ENCODE results near the gene CHTF18.

Gene CHTF18

GRCh38 chr16:789191-789850 lies 901 bp downstream of the CHTF18 start:
- no peak for FAIRE-seq
- no peak for DNase-seq (ENCODE audit: extremely low spot score, insufficient read length, low read depth)

- no peak for DNase-seq (ENCODE audit: extremely low spot score, insufficient read length, low read depth)
- no peak for FAIRE-seq
Observed at GRCh38 chr16:790086-790485, 1.7 kb downstream of the CHTF18 start.

DNA sequence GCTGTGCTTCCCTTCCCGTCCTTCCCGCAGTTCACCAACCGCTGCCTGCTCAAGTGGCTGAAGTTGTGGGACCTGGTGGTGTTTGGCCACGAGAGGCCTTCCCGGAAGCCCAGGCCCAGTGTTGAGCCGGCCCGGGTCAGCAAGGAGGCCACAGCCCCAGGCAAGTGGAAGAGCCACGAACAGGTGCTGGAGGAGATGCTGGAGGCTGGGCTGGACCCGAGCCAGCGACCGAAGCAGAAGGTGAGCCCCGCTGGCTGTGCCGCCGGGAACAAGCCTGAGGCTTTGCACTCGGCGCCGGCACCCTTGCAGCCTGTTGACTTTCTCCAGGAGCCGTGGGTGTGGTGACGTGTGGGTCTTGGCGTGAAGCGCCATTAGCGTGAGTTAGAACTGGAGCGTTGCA lies 2.7 kb downstream of the CHTF18 start:
- no peak for FAIRE-seq
- no peak for DNase-seq (ENCODE audit: extremely low spot score, insufficient read length, low read depth)

DNA sequence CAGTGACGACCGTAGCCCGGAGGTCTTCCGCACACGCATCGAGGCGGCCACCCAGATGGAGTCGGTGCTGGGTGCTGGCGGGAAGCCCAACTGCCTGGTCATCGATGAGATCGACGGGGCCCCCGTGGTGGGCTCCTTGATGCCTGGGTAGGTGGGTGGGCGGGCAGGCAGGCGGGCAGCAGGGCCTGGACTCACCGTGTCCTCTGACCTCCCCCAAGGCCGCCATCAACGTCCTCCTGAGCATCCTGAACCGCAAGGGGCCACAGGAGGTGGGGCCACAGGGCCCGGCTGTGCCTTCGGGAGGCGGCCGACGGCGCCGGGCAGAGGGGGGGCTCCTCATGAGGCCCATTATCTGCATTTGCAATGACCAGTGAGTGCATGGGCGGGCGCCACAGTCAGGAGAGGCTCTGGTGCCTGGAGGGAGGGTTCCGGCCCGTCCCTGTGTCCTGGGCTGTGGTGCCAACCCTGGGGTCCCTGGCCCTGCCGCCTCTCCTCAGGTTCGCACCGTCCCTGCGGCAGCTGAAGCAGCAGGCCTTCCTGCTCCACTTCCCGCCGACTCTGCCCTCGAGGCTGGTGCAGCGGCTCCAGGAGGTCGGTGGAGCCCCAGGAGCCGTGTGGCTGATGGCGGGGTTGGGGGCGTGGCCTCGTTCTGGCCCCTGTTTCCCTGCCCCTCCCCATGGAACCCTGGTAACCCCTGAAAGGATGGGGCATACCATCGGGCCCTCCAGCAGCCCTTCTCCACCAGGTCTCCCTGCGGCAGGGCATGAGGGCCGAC lies 4.0 kb downstream of the CHTF18 start:
- DNase-seq (ENCODE audit: extremely low spot score, insufficient read length, low read depth) (no peak), FAIRE-seq (no peak)

DNA sequence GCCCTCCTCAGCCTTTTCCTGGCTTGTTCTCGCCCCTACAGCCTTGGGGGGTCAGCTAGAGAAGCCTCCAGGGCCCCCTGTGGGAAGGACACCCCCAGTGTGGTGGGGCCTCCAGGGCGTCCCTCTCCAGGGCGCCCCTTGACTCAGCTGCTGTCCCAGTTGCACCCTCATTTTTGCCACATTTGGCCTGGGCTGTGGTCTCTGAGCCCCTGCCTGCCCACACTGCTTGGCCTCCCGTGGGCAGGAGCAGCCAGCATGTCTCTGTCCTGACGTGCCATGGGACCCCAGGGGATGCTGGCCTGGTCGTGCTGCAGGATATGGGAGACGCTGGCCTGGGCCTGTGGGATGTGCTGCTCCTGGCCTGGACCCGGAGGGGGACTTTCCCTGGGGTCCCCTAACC lies 5.0 kb downstream of the CHTF18 start:
- FAIRE-seq, result no peak

DNA sequence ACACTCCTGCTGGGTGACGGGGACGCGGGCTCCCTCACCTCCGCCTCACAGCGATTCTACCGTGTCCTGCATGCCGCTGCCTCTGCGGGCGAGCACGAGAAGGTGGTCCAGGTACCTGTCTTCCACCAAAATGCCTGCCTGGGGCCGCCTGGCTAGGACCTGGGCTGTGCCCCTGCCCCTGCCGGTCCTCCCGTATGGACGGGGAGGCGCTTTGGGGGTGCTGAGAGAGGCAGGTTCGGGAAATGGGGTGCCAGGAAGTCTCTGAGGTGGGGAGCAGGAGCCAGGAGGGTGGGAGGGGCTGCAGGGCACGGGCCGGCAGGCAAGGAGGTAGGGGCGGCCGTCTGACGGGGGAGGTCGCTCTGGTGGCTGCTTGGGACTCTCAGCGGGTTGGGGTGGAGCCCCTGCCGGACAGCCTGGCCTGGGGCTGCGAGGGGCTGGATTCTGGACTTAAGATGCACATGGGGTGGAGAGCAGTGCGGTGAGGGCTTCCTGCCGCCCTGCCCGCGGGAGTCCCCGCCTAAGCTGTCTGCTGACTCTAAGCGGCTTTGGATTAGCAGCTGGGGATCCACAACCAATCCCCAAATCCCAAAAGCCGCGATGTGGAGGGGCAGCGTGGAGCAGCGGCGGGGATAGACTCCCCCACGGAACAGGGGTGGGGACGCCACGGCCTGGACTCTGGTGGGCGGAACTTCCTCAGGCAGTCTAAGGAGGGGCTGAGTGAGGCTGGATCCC lies 5.8 kb downstream of the CHTF18 start:
- DNase-seq (ENCODE audit: extremely low spot score, insufficient read length, low read depth) (no peak), FAIRE-seq (no peak)

More for the DNA sequence above, 5.0 kb downstream of the CHTF18 start:
- no peak for DNase-seq (ENCODE audit: extremely low spot score, insufficient read length, low read depth)

- no peak for DNase-seq (ENCODE audit: extremely low spot score, insufficient read length, low read depth)
- no peak for FAIRE-seq
Observed at GRCh38 chr16:794853-795466, 6.5 kb downstream of the CHTF18 start.

- DNase-seq (ENCODE audit: extremely low spot score, insufficient read length, low read depth), result no peak
- no peak for FAIRE-seq
Observed at GRCh38 chr16:795580-796229, 7.3 kb downstream of the CHTF18 start.

- DNase-seq (ENCODE audit: extremely low spot score, insufficient read length, low read depth) (no peak), FAIRE-seq (no peak)
Observed at GRCh38 chr16:796296-797119, 8.1 kb downstream of the CHTF18 start.

GRCh38 chr16:797120-797420 lies 8.7 kb downstream of the CHTF18 start:
- no peak for FAIRE-seq
- no peak for DNase-seq (ENCODE audit: extremely low spot score, insufficient read length, low read depth)

DNA sequence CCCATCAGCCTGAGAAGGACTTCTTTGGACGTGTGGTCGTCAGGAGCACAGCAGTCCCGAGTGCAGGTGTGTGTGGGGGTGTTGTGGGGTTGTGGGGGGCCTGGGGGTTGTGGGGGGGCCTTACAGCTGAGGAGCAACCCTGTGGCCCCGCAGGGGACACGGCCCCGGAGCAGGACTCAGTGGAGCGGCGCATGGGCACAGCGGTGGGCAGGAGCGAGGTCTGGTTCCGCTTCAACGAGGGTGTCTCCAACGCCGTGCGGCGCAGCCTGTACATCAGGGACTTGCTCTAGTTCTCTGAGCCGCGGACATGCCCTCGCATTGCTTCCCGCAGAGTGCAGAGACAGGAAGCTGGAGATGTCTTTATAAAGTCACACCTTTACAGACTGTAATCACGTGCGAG lies 9.3 kb downstream of the CHTF18 start:
- no peak for FAIRE-seq

DNA sequence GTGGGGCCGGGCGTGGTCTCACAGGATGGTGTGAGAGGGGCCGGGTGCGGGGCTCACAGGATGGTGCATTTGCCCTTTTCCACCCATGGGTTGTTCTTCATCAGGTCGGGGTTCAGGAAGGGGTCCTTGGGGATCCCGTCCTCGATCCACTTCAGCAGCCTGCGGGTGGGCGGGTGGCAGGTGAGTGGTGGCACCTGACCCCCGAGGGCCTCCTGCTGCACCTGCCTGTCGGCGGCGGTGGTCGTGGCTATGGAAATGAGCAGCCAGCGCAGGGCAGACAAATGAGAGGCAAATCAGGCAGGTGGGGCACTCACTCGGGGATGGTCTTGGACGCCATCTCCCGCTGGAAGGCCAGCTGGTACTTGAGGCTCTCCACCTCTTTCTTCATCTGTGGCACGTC lies 10.2 kb downstream of the CHTF18 start:
- no peak for FAIRE-seq
- no peak for DNase-seq (ENCODE audit: extremely low spot score, insufficient read length, low read depth)

More for the DNA sequence above, 9.3 kb downstream of the CHTF18 start:
- no peak for DNase-seq (ENCODE audit: extremely low spot score, insufficient read length, low read depth)

- FAIRE-seq, result no peak
- DNase-seq (ENCODE audit: extremely low spot score, insufficient read length, low read depth), result no peak
Observed at GRCh38 chr16:799111-799947, 10.9 kb downstream of the CHTF18 start.

GRCh38 chr16:799948-800833 lies 11.8 kb downstream of the CHTF18 start, which contains the start of gene GNG13:
Gene GNG13 (minus strand): TSS chr16:800734. CDS start chr16:799077, 1,657 bp downstream.
- no peak for DNase-seq (ENCODE audit: extremely low spot score, insufficient read length, low read depth)
- no peak for FAIRE-seq

DNA sequence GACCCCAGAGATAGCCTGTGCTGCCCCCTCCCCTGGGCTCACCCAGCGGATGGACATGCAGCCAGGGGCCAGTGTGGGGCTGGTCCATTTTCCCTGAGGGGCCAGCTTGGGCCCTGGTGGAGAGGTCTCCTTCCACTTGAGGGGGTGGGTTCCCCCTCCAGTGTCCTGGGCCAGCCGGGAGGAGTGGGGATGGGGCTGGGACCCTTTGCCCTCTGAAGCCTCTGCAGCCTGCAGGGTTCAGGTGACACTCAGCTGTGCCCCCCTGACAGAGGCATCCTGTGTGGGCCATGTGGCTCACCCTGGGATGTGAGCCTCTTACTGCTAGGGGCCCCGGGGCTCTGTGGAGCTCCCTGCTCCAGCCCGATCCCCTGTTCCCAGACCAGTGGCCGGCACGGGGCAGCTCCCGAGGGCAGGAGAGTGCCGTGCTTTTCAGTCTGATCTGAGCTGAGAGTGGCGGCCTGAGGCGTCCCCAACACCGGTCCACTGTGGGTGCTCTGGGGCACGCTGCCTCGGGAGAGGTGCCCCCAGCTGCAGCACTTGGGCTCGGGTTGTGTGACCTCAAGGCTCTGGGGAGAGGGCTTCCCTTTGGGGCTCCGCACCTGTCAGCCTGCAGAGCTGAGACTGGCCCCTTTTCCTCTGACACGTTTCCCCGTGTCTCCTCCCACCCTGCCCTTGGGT lies 12.6 kb downstream of the CHTF18 start:
- DNase-seq (ENCODE audit: extremely low spot score, insufficient read length, low read depth) (no peak), FAIRE-seq (no peak)

DNA sequence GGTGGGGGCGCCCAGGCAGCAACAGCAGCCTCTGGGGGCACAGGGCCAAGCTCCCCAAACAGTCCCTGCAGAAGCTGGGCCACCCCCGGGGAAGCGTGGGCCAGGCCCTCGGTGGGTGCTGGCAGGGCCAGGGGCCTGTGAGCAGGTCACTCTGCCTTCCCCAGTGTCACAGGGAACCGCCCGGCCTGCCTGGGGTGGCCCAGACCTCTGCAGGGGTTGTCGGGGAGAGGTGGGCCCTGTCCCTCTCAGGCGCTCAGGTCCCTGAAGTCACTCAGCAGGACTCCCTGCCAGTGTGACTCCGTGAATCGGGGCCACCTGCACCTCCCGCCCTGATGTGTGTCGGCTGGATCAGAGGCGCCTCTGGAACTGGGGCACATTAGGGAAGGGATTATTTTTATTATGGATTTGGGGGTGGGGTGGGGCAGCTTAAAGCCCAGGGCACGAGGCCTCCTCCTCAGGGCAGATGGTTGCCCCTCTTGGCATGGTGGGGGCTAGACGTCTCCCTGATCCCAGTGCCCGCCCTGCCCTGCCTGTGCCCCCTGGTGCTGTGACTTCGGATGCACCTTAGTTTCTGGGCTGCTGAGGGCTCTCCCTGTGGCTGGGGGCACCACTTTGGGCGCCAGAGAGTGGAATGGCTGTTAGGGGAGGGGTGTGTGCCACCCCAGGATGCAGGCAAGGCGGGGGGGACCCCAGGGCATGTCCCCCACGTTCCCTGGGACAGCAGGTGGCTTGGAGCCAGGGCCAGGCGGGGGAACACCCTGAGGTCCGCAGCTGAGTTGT lies 13.4 kb downstream of the CHTF18 start:
- FAIRE-seq (no peak), DNase-seq (ENCODE audit: extremely low spot score, insufficient read length, low read depth) (no peak)

Data from GM18507 (cell line).